ENCODE measurements around the gene ULK1. TPM values are rescaled to one million over a fixed set of nuclear protein-coding genes. Genes with fewer than 3 reads are reported as not detected.

Gene ULK1
- 1 to 10 TPM; 4.3 to 9.3 TPM for total RNA-seq

GRCh38 chr12:131894313-131894860 lies at the start of gene ULK1:
Gene ULK1 (plus strand): TSS chr12:131894622. CDS start chr12:131895002, 380 bp downstream.

GRCh38 chr12:131928711-131929580 lies 34.5 kb downstream of the ULK1 start, which contains the start of gene PUS1:
Gene PUS1 (plus strand): TSS chr12:131929276. CDS start chr12:131929723, 447 bp downstream.

GRCh38 chr12:131949431-131950181 lies 55.2 kb downstream of the ULK1 start, which contains the start of gene EP400:
Gene EP400 (plus strand): TSS chr12:131949942. CDS start chr12:131960620, 10,678 bp downstream.

Small RNA genes lying within 50 kb of the gene (small RNA-seq; reads per million reads assigned to genes)
- 0 reads per million in 2 donors for gene AC131009.3

Other genes starting within 250 kb of the ULK1 start
- gene SFSWAP, start 183.5 kb upstream of the ULK1 start, total RNA-seq: 10 to 100 TPM; 23.7 to 26.3 TPM
- gene MMP17, start 66.2 kb upstream of the ULK1 start, total RNA-seq: 100 to 1,000 TPM in 1 of 2 donors, 10 to 100 TPM in 1; 48.5 to 167 TPM
- gene PUS1, start 34.7 kb downstream of the ULK1 start, total RNA-seq: 10 to 100 TPM in 1 of 2 donors, 1 to 10 TPM in 1; 3.1 to 18.6 TPM
- gene EP400, start 55.3 kb downstream of the ULK1 start, total RNA-seq: 10 to 100 TPM in 1 of 2 donors, 1 to 10 TPM in 1; 8.3 to 10.3 TPM
- 1 to 10 TPM; 6.7 to 8.9 TPM for gene DDX51, start 249.7 kb downstream of the ULK1 start, total RNA-seq
- gene NOC4L, start 249.8 kb downstream of the ULK1 start, total RNA-seq: 10 to 100 TPM; 13.4 to 24.6 TPM

Measured in melanocyte of skin (primary cell).